DND-41 (cell line): ENCODE measurements around the gene PRRC2B.

Experiments used
- EZH2 ChIP-seq: IDR thresholded peaks from 3 replicates; pipeline ENCODE4 v1.6.1; 2012; ENCODE audit warnings: borderline replicate concordance, low read depth, mild to moderate bottlenecking, moderate library complexity, low read length, inconsistent platforms; ENCODE audit not compliant: severe bottlenecking
- TF ChIP-seq, protein P1 (sequence below): IDR thresholded peaks from 2 replicates; pipeline ENCODE4 v1.5.1; 2012; ENCODE audit warnings: borderline replicate concordance, low read length, moderate library complexity, mild to moderate bottlenecking; ENCODE audit not compliant: poor library complexity, severe bottlenecking; ENCODE audit errors: extremely low read depth

DNA sequence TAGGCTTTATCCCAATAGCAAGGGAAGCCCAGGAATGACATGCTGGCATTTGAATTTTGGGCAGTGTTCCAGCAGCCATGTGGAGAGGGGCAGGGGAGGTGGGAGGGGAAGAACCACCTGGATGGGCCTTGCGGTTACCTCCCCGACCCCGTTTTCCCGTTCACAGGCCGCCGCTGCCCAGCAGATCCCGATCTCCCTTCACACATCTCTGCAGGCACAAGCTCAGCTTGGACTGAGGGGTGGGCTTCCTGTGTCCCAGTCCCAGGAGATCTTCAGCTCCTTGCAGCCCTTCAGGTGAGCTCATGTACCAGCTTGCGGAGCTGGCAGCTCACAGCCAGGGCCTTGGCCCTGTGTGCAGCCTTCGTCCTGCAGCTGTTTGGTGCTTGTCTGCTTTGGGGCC, 93.1 kb downstream of the PRRC2B start:
- TF ChIP-seq, protein P1, sequence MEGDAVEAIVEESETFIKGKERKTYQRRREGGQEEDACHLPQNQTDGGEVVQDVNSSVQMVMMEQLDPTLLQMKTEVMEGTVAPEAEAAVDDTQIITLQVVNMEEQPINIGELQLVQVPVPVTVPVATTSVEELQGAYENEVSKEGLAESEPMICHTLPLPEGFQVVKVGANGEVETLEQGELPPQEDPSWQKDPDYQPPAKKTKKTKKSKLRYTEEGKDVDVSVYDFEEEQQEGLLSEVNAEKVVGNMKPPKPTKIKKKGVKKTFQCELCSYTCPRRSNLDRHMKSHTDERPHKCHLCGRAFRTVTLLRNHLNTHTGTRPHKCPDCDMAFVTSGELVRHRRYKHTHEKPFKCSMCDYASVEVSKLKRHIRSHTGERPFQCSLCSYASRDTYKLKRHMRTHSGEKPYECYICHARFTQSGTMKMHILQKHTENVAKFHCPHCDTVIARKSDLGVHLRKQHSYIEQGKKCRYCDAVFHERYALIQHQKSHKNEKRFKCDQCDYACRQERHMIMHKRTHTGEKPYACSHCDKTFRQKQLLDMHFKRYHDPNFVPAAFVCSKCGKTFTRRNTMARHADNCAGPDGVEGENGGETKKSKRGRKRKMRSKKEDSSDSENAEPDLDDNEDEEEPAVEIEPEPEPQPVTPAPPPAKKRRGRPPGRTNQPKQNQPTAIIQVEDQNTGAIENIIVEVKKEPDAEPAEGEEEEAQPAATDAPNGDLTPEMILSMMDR = no peak
- TF ChIP-seq EZH2 = no peak
